ENCODE results near the gene TMEM184C. TPM values are rescaled to one million over a fixed set of nuclear protein-coding genes. Genes with fewer than 3 reads are reported as not detected.

TMEM184C gene
- polyA plus RNA-seq, 2 donors: 3.0 to 6.8 TPM

DNA sequence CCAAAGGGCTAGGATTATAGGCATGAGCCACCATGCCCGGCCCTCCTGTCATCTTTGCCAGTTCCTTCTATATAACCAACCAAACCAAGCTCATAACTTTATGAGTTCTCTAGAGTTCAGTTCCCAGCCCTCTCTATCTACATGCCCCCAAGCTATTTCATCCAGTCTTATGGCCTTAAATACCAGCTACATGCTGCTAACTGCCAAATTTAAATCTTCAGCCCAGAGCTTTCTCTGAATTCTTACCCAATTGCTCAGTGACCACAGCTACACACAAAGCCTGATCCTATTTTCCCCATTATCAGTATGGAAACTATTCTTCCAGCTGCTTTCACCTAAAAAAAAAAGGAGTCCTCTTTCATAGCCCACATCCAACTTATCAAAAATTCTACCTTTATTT is 23.1 kb downstream of the TMEM184C start:
- Histone ChIP-seq H3K4me1 (ENCODE audit: control insufficient read depth in 2 of 2, insufficient read depth in 2 of 2, low read length in 1 of 2) (no peaks in the 10 kb centered on the region), H3K36me3 (ENCODE audit: control insufficient read depth in 2 of 2, insufficient read depth in 2 of 2, low read length in 1 of 2) (no peaks in the 10 kb centered on the region), H3K4me3 (ENCODE audit: low read depth in 1 of 2, low read length in 2 of 2) (no peak overlapping the region), H3K27me3 (ENCODE audit: control insufficient read depth in 1 of 2, insufficient read depth in 2 of 2, low read length in 2 of 2) (no peaks in the 10 kb centered on the region), H3K9me3 (ENCODE audit: control insufficient read depth in 2 of 2, insufficient read depth in 1 of 2, low read depth in 1 of 2, low read length in 1 of 2) (no peaks in the 10 kb centered on the region), H3K27ac (ENCODE audit: low read depth in 2 of 2, low read length in 1 of 2) (no peak overlapping the region)
- 100% methylated on average over 1 of the region's 1 CpG for WGBS, 2 donors

DNA sequence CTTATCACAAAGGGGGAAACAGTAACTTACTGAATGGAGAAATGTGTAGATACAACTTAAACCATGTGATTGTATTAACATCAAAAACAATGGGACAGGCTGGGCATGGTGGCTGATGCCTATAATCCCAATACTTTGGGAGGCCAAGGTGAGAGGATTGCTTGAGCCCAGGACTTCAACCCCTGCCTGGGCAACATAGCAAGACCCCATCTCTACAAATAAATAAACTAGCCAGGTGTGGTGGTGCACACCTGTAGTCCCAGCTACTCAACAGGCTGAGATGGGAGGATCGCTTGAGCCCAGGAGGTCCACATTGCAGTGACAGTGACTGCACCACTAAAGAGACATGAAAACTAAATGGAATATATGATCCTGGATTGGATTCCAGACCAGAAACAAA is 26.4 kb downstream of the TMEM184C start:
- Histone ChIP-seq H3K27me3 (ENCODE audit: control insufficient read depth in 1 of 2, insufficient read depth in 2 of 2, low read length in 2 of 2) (no peaks in the 10 kb centered on the region), H3K4me1 (ENCODE audit: control insufficient read depth in 2 of 2, insufficient read depth in 2 of 2, low read length in 1 of 2) (no peaks in the 10 kb centered on the region), H3K36me3 (ENCODE audit: control insufficient read depth in 2 of 2, insufficient read depth in 2 of 2, low read length in 1 of 2) (no peaks in the 10 kb centered on the region), H3K4me3 (ENCODE audit: low read depth in 1 of 2, low read length in 2 of 2) (no peak overlapping the region), H3K27ac (ENCODE audit: low read depth in 2 of 2, low read length in 1 of 2) (no peak overlapping the region), H3K9me3 (ENCODE audit: control insufficient read depth in 2 of 2, insufficient read depth in 1 of 2, low read depth in 1 of 2, low read length in 1 of 2) (no peaks in the 10 kb centered on the region)
- 99 to 100% methylated on average over 1 of the region's 1 CpG for WGBS, 2 donors

GRCh38 chr4:147644471-147644870 is 27.3 kb downstream of the TMEM184C start:
- no peaks in the 10 kb centered on the region for H3K4me1 ChIP-seq (ENCODE audit: control insufficient read depth in 2 of 2, insufficient read depth in 2 of 2, low read length in 1 of 2)
- H3K27ac ChIP-seq (ENCODE audit: low read depth in 2 of 2, low read length in 1 of 2): no peak overlapping the region
- H3K27me3 ChIP-seq (ENCODE audit: control insufficient read depth in 1 of 2, insufficient read depth in 2 of 2, low read length in 2 of 2): no peaks in the 10 kb centered on the region
- H3K9me3 ChIP-seq (ENCODE audit: control insufficient read depth in 2 of 2, insufficient read depth in 1 of 2, low read depth in 1 of 2, low read length in 1 of 2): no peaks in the 10 kb centered on the region
- no peak overlapping the region for H3K4me3 ChIP-seq (ENCODE audit: low read depth in 1 of 2, low read length in 2 of 2)
- no peaks in the 10 kb centered on the region for H3K36me3 ChIP-seq (ENCODE audit: control insufficient read depth in 2 of 2, insufficient read depth in 2 of 2, low read length in 1 of 2)
- WGBS, 2 donors: 69 to 97% methylated on average over 3 of the region's 3 CpGs

DNA sequence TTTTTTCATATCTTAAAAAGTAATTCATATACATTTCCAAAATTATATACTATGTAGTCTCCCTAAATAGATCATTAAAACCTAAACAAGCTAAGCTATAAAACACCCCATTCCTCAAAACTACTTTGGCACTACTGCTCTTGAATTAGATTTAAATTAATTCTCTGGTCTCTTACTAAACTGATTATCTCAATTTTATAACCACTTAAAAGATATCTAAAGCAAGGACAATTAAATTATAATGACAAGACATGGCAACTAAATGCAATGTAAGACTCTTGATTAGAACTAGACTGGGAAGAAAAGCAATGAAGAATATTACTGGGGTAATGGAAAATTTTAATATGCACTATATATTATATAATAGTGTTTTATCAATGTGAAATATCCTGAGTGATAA is 27.9 kb downstream of the TMEM184C start:
- no peaks in the 10 kb centered on the region for H3K4me1 ChIP-seq (ENCODE audit: control insufficient read depth in 2 of 2, insufficient read depth in 2 of 2, low read length in 1 of 2)
- H3K27ac ChIP-seq (ENCODE audit: low read depth in 2 of 2, low read length in 1 of 2): no peak overlapping the region
- H3K4me3 ChIP-seq (ENCODE audit: low read depth in 1 of 2, low read length in 2 of 2): no peak overlapping the region
- no peaks in the 10 kb centered on the region for H3K9me3 ChIP-seq (ENCODE audit: control insufficient read depth in 2 of 2, insufficient read depth in 1 of 2, low read depth in 1 of 2, low read length in 1 of 2)
- no peaks in the 10 kb centered on the region for H3K36me3 ChIP-seq (ENCODE audit: control insufficient read depth in 2 of 2, insufficient read depth in 2 of 2, low read length in 1 of 2)
- H3K27me3 ChIP-seq (ENCODE audit: control insufficient read depth in 1 of 2, insufficient read depth in 2 of 2, low read length in 2 of 2): no peaks in the 10 kb centered on the region

- H3K27ac ChIP-seq (ENCODE audit: low read depth in 2 of 2, low read length in 1 of 2): no peak overlapping the region
- H3K36me3 ChIP-seq (ENCODE audit: control insufficient read depth in 2 of 2, insufficient read depth in 2 of 2, low read length in 1 of 2): no peaks in the 10 kb centered on the region
- H3K9me3 ChIP-seq (ENCODE audit: control insufficient read depth in 2 of 2, insufficient read depth in 1 of 2, low read depth in 1 of 2, low read length in 1 of 2): no peaks in the 10 kb centered on the region
- H3K4me1 ChIP-seq (ENCODE audit: control insufficient read depth in 2 of 2, insufficient read depth in 2 of 2, low read length in 1 of 2): no peaks in the 10 kb centered on the region
- no peak overlapping the region for H3K4me3 ChIP-seq (ENCODE audit: low read depth in 1 of 2, low read length in 2 of 2)
- no peaks in the 10 kb centered on the region for H3K27me3 ChIP-seq (ENCODE audit: control insufficient read depth in 1 of 2, insufficient read depth in 2 of 2, low read length in 2 of 2)
Measured at GRCh38 chr4:147648656-147649055, 31.5 kb downstream of the TMEM184C start.

DNA sequence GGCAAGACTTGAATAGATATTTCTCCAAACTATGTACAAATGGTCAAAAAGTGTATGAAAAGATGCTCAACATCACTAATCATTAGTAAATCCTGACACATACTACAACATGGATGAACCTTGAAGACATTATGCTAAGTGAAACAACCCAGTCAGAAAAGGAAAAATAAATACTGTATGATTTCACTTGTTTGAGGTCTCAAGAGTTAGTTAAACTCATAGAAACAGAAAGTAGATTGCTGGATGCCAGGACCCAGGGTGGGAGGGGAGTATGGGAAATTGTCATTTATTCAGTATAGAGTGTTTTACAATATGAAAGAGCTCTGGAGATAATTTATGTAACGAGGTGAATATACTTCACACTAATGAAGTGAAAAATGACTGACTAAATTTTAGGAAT is 34.4 kb downstream of the TMEM184C start:
- H3K4me3 ChIP-seq (ENCODE audit: low read depth in 1 of 2, low read length in 2 of 2): no peak overlapping the region
- no peaks in the 10 kb centered on the region for H3K9me3 ChIP-seq (ENCODE audit: control insufficient read depth in 2 of 2, insufficient read depth in 1 of 2, low read depth in 1 of 2, low read length in 1 of 2)
- no peak overlapping the region for H3K27ac ChIP-seq (ENCODE audit: low read depth in 2 of 2, low read length in 1 of 2)
- WGBS, 2 donors: 98% methylated on average over 1 of the region's 1 CpG
- no peaks in the 10 kb centered on the region for H3K27me3 ChIP-seq (ENCODE audit: control insufficient read depth in 1 of 2, insufficient read depth in 2 of 2, low read length in 2 of 2)
- peaks cover 0 to 2% of the 10 kb centered on the region in 2 donors for H3K36me3 ChIP-seq (ENCODE audit: control insufficient read depth in 2 of 2, insufficient read depth in 2 of 2, low read length in 1 of 2)
- no peaks in the 10 kb centered on the region for H3K4me1 ChIP-seq (ENCODE audit: control insufficient read depth in 2 of 2, insufficient read depth in 2 of 2, low read length in 1 of 2)

- WGBS, 2 donors: 94 to 100% methylated on average over 2 of the region's 2 CpGs
- H3K9me3 ChIP-seq (ENCODE audit: control insufficient read depth in 2 of 2, insufficient read depth in 1 of 2, low read depth in 1 of 2, low read length in 1 of 2): no peaks in the 10 kb centered on the region
- no peaks in the 10 kb centered on the region for H3K4me1 ChIP-seq (ENCODE audit: control insufficient read depth in 2 of 2, insufficient read depth in 2 of 2, low read length in 1 of 2)
- peaks cover 2 to 3% of the 10 kb centered on the region in 2 donors for H3K36me3 ChIP-seq (ENCODE audit: control insufficient read depth in 2 of 2, insufficient read depth in 2 of 2, low read length in 1 of 2)
- H3K4me3 ChIP-seq (ENCODE audit: low read depth in 1 of 2, low read length in 2 of 2): no peak overlapping the region
- no peak overlapping the region for H3K27ac ChIP-seq (ENCODE audit: low read depth in 2 of 2, low read length in 1 of 2)
- H3K27me3 ChIP-seq (ENCODE audit: control insufficient read depth in 1 of 2, insufficient read depth in 2 of 2, low read length in 2 of 2): no peaks in the 10 kb centered on the region
Measured at GRCh38 chr4:147655639-147656038, 38.4 kb downstream of the TMEM184C start.

DNA sequence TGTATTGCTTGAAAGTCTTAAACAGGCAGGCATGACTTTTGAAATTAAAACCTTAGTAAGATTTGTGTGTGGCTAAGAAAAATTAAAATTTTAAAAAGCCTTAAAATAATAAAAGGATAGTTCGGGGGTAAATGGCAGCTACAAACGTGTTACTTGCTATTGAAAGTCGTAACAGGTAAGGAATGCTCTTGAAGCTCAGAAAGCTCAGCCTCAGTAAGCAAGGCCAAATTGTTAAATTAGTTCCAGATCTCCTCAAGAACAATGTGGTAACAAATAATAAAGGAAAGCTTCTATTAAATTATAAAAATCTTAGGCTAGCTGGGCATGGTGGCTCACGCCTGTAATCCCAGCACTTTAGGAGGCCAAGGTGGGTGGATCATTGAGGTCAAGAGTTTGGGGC is 41.3 kb downstream of the TMEM184C start:
- 94 to 97% methylated on average over 4 of the region's 4 CpGs for whole genome bisulfite sequencing, 2 donors
- peaks cover 2 to 3% of the 10 kb centered on the region in 2 donors for H3K36me3 ChIP-seq (ENCODE audit: control insufficient read depth in 2 of 2, insufficient read depth in 2 of 2, low read length in 1 of 2)
- no peak overlapping the region for H3K27ac ChIP-seq (ENCODE audit: low read depth in 2 of 2, low read length in 1 of 2)
- no peaks in the 10 kb centered on the region for H3K27me3 ChIP-seq (ENCODE audit: control insufficient read depth in 1 of 2, insufficient read depth in 2 of 2, low read length in 2 of 2)
- H3K9me3 ChIP-seq (ENCODE audit: control insufficient read depth in 2 of 2, insufficient read depth in 1 of 2, low read depth in 1 of 2, low read length in 1 of 2): no peaks in the 10 kb centered on the region
- H3K4me3 ChIP-seq (ENCODE audit: low read depth in 1 of 2, low read length in 2 of 2): no peak overlapping the region
- H3K4me1 ChIP-seq (ENCODE audit: control insufficient read depth in 2 of 2, insufficient read depth in 2 of 2, low read length in 1 of 2): no peaks in the 10 kb centered on the region

- no peak overlapping the region for H3K27ac ChIP-seq (ENCODE audit: low read depth in 2 of 2, low read length in 1 of 2)
- H3K4me3 ChIP-seq (ENCODE audit: low read depth in 1 of 2, low read length in 2 of 2): no peak overlapping the region
- H3K27me3 ChIP-seq (ENCODE audit: control insufficient read depth in 1 of 2, insufficient read depth in 2 of 2, low read length in 2 of 2): no peaks in the 10 kb centered on the region
- WGBS, 2 donors: 78 to 81% methylated on average over 4 of the region's 4 CpGs
- no peaks in the 10 kb centered on the region for H3K9me3 ChIP-seq (ENCODE audit: control insufficient read depth in 2 of 2, insufficient read depth in 1 of 2, low read depth in 1 of 2, low read length in 1 of 2)
- no peaks in the 10 kb centered on the region for H3K36me3 ChIP-seq (ENCODE audit: control insufficient read depth in 2 of 2, insufficient read depth in 2 of 2, low read length in 1 of 2)
- H3K4me1 ChIP-seq (ENCODE audit: control insufficient read depth in 2 of 2, insufficient read depth in 2 of 2, low read length in 1 of 2): no peaks in the 10 kb centered on the region
Measured at GRCh38 chr4:147674073-147674472, 56.9 kb downstream of the TMEM184C start.

GRCh38 chr4:147674496-147674895 is 57.3 kb downstream of the TMEM184C start:
- Histone ChIP-seq H3K27ac (ENCODE audit: low read depth in 2 of 2, low read length in 1 of 2) (no peak overlapping the region), H3K27me3 (ENCODE audit: control insufficient read depth in 1 of 2, insufficient read depth in 2 of 2, low read length in 2 of 2) (no peaks in the 10 kb centered on the region), H3K4me3 (ENCODE audit: low read depth in 1 of 2, low read length in 2 of 2) (no peak overlapping the region), H3K36me3 (ENCODE audit: control insufficient read depth in 2 of 2, insufficient read depth in 2 of 2, low read length in 1 of 2) (no peaks in the 10 kb centered on the region), H3K9me3 (ENCODE audit: control insufficient read depth in 2 of 2, insufficient read depth in 1 of 2, low read depth in 1 of 2, low read length in 1 of 2) (no peaks in the 10 kb centered on the region), H3K4me1 (ENCODE audit: control insufficient read depth in 2 of 2, insufficient read depth in 2 of 2, low read length in 1 of 2) (no peaks in the 10 kb centered on the region)
- 97 to 98% methylated on average over 1 of the region's 1 CpG for WGBS, 2 donors

All from esophagus (tissue), 2 donors.